Lower leg skin (tissue), 3 donors: ENCODE data around the gene PRRX2.

Experiments used
- POLR2A ChIP-seq, 2 donors: fragments of 450-650 bp; IDR thresholded peaks; one replicate each; pipeline ENCODE4 v1.6.1; 2016 to 2017; ENCODE audit warnings: antibody characterized with exemption in 2 of 2, mild to moderate bottlenecking in 1 of 2, moderate library complexity in 1 of 2
- TF ChIP-seq, protein P1 (sequence below), 3 donors: fragments of 450-650 bp; IDR thresholded peaks; one replicate each; pipeline ENCODE4 v1.5.1; 2016; ENCODE audit warnings: antibody characterized with exemption in 3 of 3, mild to moderate bottlenecking in 3 of 3, moderate library complexity in 2 of 3

DNA sequence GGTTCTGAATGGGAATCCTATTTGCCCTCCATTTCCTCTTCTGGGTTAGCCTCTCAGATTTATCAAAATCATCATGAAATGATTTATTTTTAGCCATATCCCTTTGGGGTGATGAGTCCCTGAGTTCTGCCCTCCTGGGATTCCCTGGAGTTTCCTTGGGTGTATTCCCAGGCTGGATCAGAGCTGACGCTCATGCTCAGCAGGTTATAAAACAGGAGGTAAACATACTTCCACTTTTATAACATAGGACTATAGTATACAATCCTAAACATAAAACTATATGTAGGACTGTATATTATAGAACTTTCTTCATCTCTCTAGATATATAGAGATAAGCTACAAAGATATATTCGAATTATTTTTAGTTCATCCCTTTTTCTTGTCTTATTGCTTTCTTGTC, 4.4 kb upstream of the PRRX2 start:
- TF ChIP-seq, protein P1, sequence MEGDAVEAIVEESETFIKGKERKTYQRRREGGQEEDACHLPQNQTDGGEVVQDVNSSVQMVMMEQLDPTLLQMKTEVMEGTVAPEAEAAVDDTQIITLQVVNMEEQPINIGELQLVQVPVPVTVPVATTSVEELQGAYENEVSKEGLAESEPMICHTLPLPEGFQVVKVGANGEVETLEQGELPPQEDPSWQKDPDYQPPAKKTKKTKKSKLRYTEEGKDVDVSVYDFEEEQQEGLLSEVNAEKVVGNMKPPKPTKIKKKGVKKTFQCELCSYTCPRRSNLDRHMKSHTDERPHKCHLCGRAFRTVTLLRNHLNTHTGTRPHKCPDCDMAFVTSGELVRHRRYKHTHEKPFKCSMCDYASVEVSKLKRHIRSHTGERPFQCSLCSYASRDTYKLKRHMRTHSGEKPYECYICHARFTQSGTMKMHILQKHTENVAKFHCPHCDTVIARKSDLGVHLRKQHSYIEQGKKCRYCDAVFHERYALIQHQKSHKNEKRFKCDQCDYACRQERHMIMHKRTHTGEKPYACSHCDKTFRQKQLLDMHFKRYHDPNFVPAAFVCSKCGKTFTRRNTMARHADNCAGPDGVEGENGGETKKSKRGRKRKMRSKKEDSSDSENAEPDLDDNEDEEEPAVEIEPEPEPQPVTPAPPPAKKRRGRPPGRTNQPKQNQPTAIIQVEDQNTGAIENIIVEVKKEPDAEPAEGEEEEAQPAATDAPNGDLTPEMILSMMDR (IDR thresholded peaks at IDR 0.05), result no peak
- no peak for TF ChIP-seq POLR2A (IDR thresholded peaks at IDR 0.05)
